H1 (cell line): ENCODE measurements around the gene ASAP2. TPM values are rescaled to one million over a fixed set of nuclear protein-coding genes. Genes with fewer than 3 reads are reported as not detected.

Experiments
- POLR2AphosphoS5 ChIP-seq: IDR thresholded peaks from 2 replicates; pipeline ENCODE4 v1.6.1; 2011; ENCODE audit warnings: low read depth, low read length
- SIN3A ChIP-seq, 2 experiments: IDR thresholded peaks in 1 of 2; conservative IDR thresholded peaks in 1 of 2; 2 replicates each; pipeline ENCODE4 v1.6.1; 2011 to 2012; ENCODE audit warnings: low read length in 2 of 2, improper control_type of control experiment in 1 of 2, low read depth in 1 of 2, mild to moderate bottlenecking in 1 of 2
- SUZ12 ChIP-seq: fragments of 200-600 bp; sonication (generic); IDR thresholded peaks from 2 replicates; pipeline ENCODE4 v1.6.1; 2012; ENCODE audit warnings: mild to moderate bottlenecking, inconsistent platforms, low read length, moderate library complexity, mixed read lengths
- polyA plus RNA-seq, 7 experiments: library from polyadenylated mRNA; depleted of rRNA in 3 of 7; stranded (reverse) in 5 of 7; unstranded in 2 of 7; fragments of >200 nt in 5 of 7; fragments of 200-250 nt in 2 of 7; gene quantifications; 1 replicate in 5 of 7; 2 replicates in 1 of 7; 4 replicates in 1 of 7; pipeline versions ENCODE4 v1.2.1 to v1.2.3, GENCODE V29; 2011 to 2013; ENCODE audit warnings: missing spikeins in 2 of 7, mixed read lengths in 2 of 7
- total RNA-seq: library from RNA; stranded (reverse); fragmentation: NEBNext Ultra II Directional; extraction: Animal tissue kit (Norgen Biotek cat#: 25700); gene quantifications from 2 replicates; pipeline ENCODE4 v1.2.1, GENCODE V29; 2021
- TF ChIP-seq, protein P1 (sequence below): IDR thresholded peaks from 2 replicates; pipeline ENCODE4 v1.6.1; 2012; ENCODE audit warnings: low read length, inconsistent platforms

ASAP2 gene
- total and polyA plus RNA-seq, 2 of the 8 experiments (the other 6 are each of a cell fraction or from before 2014, with no cell fraction given) = 10.2 to 18.7 TPM

DNA sequence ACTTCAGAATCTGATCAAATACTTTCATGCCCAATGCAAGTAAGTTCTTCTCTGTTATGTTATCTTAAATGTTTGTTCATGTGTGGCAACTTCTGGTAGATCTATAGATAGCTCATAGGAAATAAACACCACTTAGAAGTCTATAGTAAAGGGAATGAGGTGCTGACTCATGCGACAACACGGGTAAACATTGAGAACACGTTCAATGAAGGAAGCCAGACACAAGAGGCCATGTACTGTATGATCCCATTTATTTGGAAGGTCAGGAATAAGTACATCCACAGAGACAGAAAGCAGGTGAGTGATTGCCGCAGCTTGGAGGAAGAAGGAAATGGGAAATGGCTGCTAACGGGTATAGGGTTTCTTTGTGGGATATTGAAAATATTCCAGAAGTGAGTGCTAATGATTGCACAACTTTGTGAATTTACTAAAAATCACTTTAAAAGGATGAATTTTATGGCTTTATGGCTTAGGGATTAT, 121.3 kb downstream of the ASAP2 start (continued):
- TF ChIP-seq, protein P1, sequence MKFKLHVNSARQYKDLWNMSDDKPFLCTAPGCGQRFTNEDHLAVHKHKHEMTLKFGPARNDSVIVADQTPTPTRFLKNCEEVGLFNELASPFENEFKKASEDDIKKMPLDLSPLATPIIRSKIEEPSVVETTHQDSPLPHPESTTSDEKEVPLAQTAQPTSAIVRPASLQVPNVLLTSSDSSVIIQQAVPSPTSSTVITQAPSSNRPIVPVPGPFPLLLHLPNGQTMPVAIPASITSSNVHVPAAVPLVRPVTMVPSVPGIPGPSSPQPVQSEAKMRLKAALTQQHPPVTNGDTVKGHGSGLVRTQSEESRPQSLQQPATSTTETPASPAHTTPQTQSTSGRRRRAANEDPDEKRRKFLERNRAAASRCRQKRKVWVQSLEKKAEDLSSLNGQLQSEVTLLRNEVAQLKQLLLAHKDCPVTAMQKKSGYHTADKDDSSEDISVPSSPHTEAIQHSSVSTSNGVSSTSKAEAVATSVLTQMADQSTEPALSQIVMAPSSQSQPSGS = no peak
- no peak for TF ChIP-seq POLR2AphosphoS5
- no peak for TF ChIP-seq SIN3A (conservative IDR thresholded peaks at IDR 0.05 in 1 of 2, IDR thresholded peaks at IDR 0.05 in 1 of 2; ENCODE audit: low read depth in 1 of 2, low read length in 2 of 2)
- no peak for TF ChIP-seq SUZ12
